Measurements from ENCODE around the gene CDC42BPB.

CDC42BPB gene

DNA sequence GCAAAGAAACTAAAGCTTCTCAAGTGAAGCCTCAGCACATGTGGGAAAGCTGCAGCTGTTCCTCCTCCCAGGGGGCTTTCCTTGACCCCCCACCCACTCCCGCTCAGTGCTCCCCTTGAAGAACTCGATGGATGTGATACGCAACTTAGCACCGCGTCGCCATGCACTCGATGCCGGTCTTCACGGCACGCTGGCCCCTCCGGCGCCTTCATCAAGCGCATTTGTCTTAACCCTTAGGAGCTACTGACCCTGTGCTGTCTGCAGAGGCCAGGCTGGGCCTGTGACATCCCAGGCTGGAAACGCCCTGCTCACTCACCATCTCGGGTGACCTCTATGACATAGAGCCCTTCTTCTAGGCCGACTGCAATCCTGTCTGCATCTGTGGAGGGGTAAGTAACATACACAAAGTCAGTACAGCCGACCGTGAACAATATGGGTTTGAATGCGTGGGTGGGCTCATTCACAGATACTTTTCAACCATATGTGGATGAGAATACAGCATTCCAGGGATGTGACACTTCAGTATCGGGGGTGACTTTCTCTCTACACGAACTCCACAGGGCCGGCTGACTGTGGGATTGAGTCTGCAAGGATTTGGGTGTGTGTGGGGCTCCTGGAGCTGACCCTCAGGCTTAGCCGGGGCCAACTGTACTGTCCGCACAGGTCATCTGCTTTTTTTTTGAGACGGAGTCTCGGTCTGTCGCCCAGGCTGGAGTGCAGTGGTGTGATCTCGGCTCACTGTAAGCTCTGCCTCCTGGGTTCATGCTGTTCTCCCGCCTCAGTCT lies 111.8 kb downstream of the CDC42BPB start:
- H3K4me3 ChIP-seq (ENCODE audit: low read depth, low read length): no peak overlapping the region
- TF ChIP-seq, protein P1, sequence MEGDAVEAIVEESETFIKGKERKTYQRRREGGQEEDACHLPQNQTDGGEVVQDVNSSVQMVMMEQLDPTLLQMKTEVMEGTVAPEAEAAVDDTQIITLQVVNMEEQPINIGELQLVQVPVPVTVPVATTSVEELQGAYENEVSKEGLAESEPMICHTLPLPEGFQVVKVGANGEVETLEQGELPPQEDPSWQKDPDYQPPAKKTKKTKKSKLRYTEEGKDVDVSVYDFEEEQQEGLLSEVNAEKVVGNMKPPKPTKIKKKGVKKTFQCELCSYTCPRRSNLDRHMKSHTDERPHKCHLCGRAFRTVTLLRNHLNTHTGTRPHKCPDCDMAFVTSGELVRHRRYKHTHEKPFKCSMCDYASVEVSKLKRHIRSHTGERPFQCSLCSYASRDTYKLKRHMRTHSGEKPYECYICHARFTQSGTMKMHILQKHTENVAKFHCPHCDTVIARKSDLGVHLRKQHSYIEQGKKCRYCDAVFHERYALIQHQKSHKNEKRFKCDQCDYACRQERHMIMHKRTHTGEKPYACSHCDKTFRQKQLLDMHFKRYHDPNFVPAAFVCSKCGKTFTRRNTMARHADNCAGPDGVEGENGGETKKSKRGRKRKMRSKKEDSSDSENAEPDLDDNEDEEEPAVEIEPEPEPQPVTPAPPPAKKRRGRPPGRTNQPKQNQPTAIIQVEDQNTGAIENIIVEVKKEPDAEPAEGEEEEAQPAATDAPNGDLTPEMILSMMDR (IDR thresholded peaks at IDR 0.05; ENCODE audit: low read depth, low read length, missing control alignments): no peak
- no peak for DNase-seq (ENCODE audit: low read depth)

DNA sequence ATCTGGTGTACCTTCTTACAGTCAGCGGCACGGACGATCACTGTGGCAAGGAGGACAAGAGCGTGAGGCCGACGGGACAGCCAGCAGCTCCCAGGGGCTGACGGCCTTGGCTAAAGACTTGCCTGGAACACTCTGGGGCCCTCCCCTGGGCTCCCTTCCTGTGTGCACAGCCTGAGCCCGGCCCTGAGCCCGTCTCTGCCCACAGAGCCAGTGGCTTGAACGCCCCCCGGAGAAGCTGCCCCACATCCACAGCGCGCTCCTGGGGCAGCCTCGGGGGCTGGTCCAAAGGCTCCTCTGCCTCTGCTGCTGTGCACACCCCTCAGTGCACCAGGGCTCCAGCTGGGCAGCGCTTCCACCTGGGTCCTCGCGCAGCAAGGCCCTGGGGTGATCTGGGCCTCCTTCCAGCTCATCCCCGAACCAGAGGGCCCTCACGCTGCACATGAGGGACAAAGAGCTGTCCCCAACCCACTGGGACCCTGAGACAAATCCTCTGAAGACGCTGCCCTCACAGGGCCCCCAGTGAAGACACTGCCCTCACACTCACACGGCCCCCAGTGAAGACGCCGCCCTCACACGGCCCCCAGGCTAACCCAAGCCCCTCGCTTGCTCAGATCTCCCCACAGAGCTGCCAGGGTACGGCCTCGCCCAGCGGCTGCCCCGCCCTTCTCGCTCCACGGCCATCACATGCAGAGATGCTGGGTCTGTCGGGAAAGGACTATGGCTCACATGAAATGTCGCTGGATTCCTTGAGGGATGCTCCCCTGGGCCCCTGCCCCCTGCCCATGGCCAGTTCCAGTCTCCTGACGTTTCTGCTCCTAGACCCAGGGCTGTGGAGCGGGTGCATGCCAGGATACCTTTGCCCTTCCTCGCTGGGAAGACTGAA lies 112.7 kb downstream of the CDC42BPB start:
- H3K4me3 ChIP-seq (ENCODE audit: low read depth, low read length): no peak overlapping the region
- DNase-seq (ENCODE audit: low read depth): no peak
- TF ChIP-seq, protein P1 (IDR thresholded peaks at IDR 0.05; ENCODE audit: low read depth, low read length, missing control alignments): no peak

DNA sequence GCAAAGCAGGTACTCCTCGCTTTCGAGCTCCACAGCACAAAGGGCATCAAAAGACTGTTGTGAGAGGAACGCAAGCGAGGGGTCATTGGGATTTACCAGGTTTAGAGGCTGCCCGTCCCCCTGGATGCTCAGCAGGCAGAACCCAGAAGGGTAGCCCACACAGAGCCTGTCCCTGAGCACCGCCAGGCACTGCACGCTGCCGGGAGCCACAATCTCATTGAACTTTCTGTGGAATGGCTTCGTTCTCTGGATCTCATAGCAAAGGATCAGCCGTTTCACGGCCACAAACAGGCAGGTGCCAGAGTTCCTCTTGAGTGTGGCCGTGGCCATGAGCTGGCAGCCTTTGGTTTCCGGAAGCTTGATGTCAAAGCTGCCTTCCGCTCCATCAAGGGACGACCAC lies 113.4 kb downstream of the CDC42BPB start:
- no peak for DNase-seq (ENCODE audit: low read depth)
- TF ChIP-seq, protein P1 (IDR thresholded peaks at IDR 0.05; ENCODE audit: low read depth, low read length, missing control alignments): no peak
- H3K4me3 ChIP-seq (ENCODE audit: low read depth, low read length): no peak overlapping the region

DNA sequence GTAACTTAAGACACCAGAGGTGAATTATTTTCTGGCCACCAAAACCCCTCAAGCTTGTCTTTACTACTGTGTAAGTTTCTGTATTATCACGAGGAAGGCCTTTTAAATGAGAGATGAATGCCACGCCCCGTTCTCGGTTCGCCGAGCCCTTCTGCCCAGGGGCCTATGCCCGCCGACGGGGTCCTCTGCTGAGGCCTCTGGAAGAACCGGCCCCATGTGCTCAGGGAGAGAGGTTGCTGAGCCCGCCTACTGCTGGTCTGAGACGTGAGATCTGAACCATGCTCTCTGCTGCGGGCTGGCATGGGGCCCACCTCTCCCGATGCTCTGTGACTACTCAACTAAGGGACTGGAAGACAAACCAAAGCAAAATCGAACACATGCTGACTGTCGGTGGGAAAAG lies 113.9 kb downstream of the CDC42BPB start:
- no peak for DNase-seq (ENCODE audit: low read depth)
- no peak overlapping the region for H3K4me3 ChIP-seq (ENCODE audit: low read depth, low read length)
- TF ChIP-seq, protein P1 (IDR thresholded peaks at IDR 0.05; ENCODE audit: low read depth, low read length, missing control alignments): no peak

DNA sequence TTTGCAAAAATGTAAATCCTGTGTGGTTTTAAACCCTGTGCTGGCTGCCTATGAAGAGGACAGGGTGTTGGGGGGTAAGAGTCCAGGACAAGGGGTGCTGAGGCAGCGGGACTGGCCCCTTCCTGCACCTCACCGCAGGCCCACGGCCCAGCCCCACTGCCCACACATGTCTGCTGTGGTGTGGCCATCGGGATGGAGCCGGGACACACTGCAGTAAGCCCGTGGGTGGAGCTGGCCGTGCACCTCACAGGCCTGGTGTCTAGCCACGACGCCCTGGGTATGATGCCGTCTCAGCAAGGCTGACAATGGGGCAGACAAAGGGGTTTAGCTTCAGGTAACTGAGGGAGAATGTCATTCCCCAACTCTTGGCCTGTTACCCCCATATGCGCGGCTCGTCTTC lies 115.3 kb downstream of the CDC42BPB start:
- H3K4me3 ChIP-seq (ENCODE audit: low read depth, low read length): no peak overlapping the region
- TF ChIP-seq, protein P1 (IDR thresholded peaks at IDR 0.05; ENCODE audit: low read depth, low read length, missing control alignments): no peak
- no peak for DNase-seq (ENCODE audit: low read depth)

DNA sequence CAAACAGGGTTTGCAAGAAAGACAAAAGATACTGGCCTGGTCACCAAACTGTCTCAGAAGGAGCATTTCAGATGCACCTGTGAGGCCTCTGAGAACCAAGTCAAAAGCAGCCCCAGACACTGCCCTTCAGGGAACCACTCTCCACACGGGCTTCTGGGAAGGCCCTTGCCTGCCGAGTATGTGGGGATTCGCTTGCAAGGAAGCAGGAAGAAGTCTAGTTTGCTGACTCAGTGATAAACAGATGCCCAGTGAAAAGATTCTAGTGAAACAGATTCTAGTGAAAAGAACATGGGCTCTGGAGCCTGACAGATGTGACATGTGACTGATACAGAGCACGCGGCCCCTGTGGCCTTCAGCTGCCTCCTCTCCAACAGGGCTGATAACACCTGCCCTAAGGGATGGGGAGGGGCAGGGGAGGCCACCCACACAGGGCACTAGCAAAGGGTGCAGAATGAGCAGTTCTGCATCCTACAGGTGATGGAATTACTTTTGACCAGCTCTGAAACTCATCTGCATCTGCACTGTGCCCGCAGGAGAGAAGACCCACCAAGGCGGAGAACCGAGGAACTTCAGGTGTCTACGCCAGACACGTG lies 115.8 kb downstream of the CDC42BPB start:
- DNase-seq (ENCODE audit: low read depth): no peak
- TF ChIP-seq, protein P1 (IDR thresholded peaks at IDR 0.05; ENCODE audit: low read depth, low read length, missing control alignments): no peak
- H3K4me3 ChIP-seq (ENCODE audit: low read depth, low read length): no peak overlapping the region
